ENCODE measurements around the gene NDUFS2.
A peak's percentile ranks its signal among the peaks of the same experiment; 100 is the strongest.

The NDUFS2 gene

GRCh38 chr1:161196521-161197451 lies 5.4 kb upstream of the NDUFS2 start:
- peak; percentile 92 for DNase-seq

- DNase-seq, result no peak
Measured at GRCh38 chr1:161197560-161198193, 4.5 kb upstream of the NDUFS2 start.

DNA sequence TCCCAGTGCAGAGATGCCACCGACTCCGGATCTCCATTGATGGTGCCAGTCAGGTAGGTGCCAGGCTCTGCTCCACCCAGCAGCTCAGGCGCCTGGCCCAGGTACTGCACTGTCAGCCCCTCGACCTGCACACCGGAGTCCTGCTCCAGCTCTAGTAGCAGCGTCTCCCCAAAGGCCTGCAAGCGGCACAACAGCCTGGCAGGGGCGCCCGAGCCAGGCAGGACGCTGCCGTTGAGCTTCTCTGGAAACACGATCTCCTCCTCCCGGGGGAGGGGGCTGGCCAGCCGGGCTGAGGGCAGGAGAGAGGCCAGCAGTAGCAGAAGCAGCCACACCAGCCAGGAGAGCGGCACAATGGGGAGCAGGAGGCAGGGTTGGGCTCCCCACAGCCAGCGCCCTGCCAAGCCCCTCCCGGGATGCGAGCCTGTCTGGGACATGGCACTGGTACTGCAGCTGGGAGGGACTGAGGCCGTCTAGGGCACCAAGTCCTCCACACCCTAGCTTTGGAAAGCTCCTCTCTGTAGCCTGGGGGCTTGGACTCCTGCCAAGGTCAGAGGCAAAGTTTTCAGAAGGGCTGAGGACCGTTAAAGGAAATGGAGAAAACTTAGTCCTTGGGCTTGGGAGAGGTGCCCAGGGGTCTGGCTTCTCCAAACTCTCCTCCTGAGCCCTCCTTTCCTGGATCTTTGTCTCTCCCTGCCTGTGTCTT lies 3.8 kb upstream of the NDUFS2 start:
- DNase-seq, result peak; percentile 37

DNA sequence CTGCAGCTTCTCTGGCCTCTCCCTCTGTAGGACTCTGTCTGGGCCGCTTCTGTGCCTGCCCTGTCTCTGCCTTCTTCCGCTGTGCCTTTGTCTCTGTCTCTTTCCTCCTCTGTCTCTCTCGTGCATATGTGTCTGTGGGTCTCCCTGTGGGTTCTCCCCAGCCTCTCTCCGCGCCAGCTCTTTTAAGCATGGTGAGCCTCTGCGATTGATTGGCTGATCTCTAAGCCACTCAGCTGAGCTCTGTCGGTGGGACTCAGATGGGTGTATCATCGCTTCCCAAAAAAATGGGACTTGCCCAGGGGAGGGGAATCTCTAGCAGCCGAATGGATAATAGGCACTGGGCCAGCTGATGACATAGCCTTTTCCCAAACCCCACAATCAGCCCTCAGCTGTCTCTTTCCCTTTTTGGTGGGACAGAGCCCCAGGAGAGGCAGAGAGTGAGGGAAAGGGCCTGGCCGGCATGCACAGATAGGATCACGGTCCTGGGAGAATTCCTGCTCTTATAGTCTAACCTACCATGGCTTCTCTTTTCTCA lies 3.2 kb upstream of the NDUFS2 start, which contains the start of gene ADAMTS4:
ADAMTS4 (minus strand) TSS at position 158 of the 535 bp plus-strand sequence. CDS start 427 bp downstream, outside the sequence.
- peak; percentile 98 for DNase-seq

- DNase-seq, result peak; percentile 23
Measured at GRCh38 chr1:161199506-161200139, 2.5 kb upstream of the NDUFS2 start.

DNA sequence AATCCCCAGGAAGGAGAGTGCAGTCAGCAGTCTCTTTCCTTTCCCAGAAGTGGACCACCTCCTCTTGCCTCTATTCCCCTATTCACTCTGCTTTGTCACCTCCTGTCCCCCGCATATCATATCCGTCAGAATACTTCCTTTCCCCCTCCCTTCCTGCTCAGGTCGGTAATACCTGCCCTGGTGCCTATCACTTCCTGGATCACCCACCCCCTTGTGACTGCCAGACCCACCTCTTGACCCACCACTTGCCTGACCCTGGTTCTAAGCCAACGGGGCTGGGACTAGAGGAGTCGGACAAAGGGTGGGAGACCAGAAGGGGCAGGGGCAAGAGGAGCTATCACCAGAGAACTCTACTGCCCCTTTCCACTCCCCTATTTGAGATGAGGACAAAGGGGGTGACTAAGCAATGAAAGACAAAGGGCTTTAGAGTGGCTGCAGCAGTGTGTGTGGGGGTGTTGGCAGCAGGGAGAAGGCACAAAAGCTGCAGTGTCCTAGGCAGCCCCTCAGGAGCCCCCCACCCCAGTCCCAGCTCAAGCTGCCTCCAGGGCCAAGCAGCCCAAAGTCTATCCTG lies 1.7 kb upstream of the NDUFS2 start:
- DNase-seq, result no peak

DNA sequence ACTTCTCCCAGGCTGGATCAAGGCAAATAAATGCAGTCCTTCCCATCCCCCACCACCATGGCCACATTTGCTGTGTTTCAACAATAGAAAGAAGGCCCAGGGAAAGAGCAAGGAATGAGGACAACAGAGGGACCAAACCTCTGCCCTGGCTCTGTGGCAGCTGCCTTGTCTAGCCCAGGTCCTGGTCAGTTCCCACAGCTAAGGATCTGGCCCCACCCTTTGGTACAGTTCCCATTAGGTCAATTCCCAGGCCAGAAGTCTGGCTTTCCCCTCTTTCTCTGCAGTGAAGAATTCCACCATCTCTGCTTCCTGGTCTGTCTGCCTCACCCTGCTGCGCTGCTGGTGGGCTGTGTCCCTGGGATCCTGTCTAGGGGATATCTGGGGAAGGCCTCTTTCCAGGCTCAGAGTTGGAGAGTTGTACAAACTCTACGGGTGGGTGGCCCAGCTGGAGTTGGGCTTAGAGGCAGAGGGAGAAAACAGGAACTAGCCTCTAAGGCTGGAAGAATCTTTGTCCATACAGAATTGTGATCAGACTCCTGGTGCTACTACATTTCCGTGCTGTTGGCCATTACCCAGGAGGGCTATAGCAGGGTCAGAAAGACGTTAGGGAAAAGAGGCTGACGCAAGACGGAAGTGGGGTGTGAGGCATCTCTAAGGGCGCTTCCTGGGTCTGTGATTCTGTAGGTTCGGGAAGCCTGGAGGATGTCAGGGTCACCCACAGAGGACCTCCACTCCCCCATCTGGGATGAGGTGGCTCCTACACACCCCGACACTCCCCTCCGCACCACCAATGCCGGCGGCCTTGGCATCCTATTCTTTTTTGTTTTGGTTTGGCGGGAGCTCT lies 953 bp upstream of the NDUFS2 start:
- peak; percentile 72 for DNase-seq

DNA sequence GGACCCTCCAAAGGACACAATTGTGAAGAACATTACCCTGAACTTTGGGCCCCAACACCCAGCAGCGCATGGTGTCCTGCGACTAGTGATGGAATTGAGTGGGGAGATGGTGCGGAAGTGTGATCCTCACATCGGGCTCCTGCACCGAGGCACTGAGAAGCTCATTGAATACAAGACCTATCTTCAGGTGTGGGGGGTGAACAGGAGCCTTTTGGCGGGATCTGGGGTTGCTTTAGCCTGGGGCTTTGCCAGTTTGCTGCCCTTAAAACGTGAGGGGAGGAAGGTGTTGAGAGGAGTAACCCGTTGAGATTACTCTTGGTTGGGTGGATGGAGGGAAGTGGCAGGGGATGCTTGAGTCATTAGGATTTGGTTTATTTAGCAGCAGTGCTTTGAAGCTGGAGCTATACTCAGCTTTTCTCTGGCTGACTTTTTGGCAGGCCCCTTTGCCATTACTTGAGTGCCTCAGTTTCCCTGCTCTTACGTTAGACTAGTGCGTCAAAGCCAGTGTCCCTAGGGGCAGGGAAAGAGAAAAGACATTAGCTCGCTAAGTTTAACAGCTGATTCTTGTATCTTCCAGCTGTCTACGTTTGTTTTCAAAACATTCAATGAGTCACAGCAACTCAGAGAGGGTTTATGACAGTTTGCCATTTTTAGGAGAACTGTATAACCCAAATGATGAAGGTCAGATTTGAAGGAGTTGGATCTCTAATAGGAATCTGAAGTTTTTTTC lies 4.4 kb downstream of the NDUFS2 start:
- DNase-seq, result no peak

GRCh38 chr1:161207173-161207572 lies 5.0 kb downstream of the NDUFS2 start:
- DNase-seq, result no peak

GRCh38 chr1:161209790-161210409 lies 7.7 kb downstream of the NDUFS2 start:
- DNase-seq, result peak; percentile 71

DNA sequence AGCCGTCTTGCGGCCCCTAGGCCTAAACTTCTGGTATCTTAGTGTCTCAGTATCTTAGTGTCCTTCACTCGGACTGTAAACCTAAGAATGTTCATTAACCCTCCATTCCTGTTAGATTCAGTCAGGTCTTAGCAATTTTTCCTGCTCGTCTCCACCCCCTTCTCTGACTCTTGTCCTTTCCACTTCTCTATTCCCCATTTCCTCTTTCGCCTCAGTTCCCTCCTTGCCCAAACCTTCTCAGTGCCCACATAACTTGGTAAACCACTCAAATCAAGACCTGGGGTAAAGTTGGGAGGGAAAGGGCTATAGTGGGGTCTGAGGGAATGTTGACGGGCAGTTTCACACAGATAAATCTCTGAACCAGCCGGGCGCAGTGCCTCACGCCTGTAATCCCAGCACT lies 12.2 kb downstream of the NDUFS2 start:
- no peak for DNase-seq

DNA sequence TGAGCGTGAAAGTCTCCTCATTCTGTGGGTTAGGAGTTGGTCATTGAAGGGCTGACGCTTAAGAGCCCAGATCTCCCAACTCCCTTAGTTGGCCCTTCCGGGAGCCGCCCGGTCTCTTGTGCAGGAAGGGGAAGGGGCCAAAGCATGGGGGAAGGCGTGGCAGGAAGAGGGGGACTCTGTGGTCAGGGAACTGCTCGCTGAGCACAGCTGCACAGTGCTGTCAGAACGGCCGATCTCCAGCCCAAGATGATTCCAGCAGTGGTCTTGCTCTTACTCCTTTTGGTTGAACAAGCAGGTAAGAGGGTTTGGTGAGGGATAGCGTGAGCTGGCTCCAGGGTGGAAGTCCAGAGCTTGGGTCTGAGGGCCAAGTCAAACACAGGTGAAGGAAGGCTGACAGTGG lies 12.9 kb downstream of the NDUFS2 start, which contains the start of gene FCER1G:
FCER1G (plus strand) TSS at position 220 of the 400 bp plus-strand sequence; CDS start at position 247, 27 bp downstream.
- no peak for DNase-seq

DNA sequence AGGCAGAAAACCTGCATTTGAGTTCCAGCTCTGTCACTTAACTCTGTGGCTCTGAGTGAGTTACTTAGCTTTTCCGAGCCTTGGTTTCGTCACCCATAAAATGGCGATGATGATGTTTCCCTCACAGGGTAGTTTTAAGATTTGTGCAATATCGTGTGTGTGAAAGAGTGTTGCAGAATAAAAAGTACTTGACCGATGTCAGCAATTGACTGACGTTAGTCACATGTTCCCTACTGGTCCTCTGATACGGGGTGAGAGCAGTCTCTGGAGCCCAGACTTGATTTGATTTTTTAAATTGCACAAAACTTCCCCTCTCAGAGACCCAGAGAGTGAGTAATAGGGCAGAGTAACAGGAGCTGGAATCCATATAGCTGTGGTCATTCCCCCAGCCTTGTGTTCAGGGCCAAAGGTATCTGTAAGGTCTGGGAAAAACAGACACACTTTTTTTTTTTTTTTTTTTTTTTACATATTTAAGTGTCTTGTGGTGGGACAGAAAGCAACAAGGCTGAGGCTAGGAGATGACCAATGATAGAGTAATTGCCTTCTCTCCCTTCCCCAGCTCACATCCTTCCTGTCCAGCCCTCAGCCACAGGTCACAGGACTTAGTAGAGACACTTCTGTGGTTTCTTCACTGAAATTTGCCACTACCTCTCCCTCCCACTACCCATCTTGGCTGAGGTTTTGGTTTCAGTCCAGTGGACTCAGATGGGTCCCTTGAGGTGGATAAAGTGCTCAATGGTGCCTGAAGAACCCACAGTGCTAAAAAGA lies 15.0 kb downstream of the NDUFS2 start:
- DNase-seq, result peak; percentile 70

DNA sequence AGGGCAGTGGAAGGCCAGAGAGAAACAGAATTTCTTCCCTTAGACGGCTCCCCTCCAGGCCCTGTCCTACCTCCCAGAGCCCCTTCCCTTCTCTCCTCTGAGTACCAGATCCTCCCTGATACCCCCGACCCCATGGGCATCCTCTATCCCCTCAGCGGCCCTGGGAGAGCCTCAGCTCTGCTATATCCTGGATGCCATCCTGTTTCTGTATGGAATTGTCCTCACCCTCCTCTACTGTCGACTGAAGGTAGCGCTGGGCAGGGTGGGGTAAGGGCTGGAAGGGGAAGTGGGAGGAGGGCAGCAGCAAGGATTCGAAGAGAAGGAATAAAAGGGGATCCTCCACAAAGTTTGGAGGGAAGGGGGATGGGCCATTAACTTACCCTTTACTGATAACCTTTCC lies 15.7 kb downstream of the NDUFS2 start:
- DNase-seq, result no peak

DNA sequence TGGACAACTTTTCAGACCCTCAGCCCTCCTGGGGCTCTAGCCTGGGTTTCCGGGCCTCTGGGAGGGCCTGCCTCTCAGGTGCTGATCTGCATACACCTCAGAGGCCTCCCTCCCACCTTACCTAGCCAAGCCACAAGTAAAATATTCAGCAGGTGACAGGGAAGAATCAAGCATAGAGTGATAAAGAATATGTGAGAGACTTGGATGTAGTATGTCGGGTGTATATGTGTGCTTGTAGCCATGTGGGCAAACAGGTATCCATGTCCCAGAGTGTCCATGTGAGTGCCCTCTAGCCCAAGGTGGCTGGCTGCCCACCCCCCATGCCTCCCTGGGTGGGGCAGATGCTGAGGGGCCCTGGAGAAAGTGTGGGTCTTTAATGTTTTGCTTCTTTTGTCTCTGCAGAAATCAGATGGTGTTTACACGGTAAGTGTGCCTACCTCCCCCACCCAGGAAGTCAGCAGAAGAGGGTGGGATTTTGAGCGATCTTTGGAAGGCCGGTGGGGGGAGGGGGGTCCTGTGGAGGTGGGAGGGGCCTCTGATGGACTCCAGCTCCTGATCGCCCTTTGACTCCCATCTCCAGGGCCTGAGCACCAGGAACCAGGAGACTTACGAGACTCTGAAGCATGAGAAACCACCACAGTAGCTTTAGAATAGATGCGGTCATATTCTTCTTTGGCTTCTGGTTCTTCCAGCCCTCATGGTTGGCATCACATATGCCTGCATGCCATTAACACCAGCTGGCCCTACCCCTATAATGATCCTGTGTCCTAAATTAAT lies 16.3 kb downstream of the NDUFS2 start:
- DNase-seq, result no peak

DNA sequence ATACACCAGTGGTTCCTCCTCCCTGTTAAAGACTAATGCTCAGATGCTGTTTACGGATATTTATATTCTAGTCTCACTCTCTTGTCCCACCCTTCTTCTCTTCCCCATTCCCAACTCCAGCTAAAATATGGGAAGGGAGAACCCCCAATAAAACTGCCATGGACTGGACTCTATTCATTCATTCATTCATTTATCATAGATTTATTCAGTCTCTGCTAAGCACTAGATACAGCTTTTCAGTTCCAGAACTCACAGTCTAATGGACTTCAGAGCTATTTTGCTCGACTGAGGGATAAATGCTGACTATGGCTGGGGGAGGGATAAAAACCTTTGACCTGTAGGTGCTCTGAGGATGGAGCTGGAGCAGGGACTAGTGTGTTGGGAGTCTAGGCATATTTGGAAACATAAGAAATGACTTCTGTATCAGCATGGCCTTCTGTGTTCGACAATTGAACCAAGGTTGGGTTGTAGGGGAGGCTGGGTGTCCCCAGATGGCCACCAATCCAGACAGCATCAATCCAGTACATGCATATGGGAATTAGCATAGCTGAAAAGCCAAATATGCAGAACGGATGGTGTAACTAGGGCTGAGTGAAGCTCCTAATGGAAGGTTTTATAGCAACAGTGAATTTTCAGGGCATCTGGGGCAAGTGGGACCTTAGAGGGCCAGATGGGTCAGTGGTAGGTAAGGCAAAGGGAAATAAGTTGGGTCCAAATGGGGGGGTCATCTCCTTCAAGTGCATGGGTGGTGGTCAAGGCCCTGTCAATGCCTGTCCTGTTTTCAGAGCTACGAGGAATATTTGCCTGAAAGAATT lies 17.1 kb downstream of the NDUFS2 start:
- DNase-seq, result no peak

DNA sequence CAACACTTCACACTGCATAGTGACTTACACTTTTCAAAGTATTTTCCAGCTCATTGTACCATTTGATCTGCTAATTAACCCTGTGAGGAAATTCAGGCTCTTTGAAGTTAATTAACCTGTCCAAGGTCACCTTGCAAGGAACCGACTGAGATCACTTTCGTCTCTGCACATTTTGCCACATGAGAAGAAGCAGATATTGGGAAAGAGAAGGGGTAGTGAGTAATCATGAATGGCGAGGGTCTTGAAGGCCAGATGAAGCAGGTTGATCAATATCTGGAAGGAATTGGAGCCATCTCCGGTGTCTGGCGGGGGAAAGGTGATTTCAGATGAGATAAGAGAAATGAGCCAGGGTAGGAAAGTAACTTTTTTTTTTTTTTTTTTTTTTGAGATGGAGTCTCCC lies 17.8 kb downstream of the NDUFS2 start:
- DNase-seq, result no peak

Data from fibroblast of skin of right biceps (primary cell).